ENCODE data around the gene ARHGAP6.
"Not testable (repeated sequence)": the region's sequence is repeated elsewhere in the genome, so short reads cannot be mapped to it uniquely, and the experiment has no call there.

Gene ARHGAP6

GRCh38 chrX:11395859-11396258, 269.9 kb downstream of the ARHGAP6 start:
- no peak for DNase-seq (ENCODE audit: low spot score)

GRCh38 chrX:11393949-11394654, 271.6 kb downstream of the ARHGAP6 start:
- DNase-seq (ENCODE audit: low spot score), result no peak

- no peak for DNase-seq (ENCODE audit: low spot score)
These were observed 278.9 kb downstream of the ARHGAP6 start for GRCh38 chrX:11386812-11387211.

- DNase-seq (ENCODE audit: low spot score), result no peak
These were observed 279.7 kb downstream of the ARHGAP6 start for GRCh38 chrX:11386001-11386523.

- DNase-seq (ENCODE audit: low spot score), result no peak
These were observed 282.8 kb downstream of the ARHGAP6 start for GRCh38 chrX:11382930-11383329.

GRCh38 chrX:11381464-11381863, 284.3 kb downstream of the ARHGAP6 start:
- DNase-seq (ENCODE audit: low spot score), result peak; percentile 22

- DNase-seq (ENCODE audit: low spot score), result no peak
These were observed 285.4 kb downstream of the ARHGAP6 start for GRCh38 chrX:11380187-11380844.

GRCh38 chrX:11376163-11376562, 289.6 kb downstream of the ARHGAP6 start:
- no peak for DNase-seq (ENCODE audit: low spot score)

- DNase-seq (ENCODE audit: low spot score), result no peak
These were observed 290.1 kb downstream of the ARHGAP6 start for GRCh38 chrX:11375614-11376119.

- DNase-seq (ENCODE audit: low spot score), result no peak
These were observed 291.1 kb downstream of the ARHGAP6 start for GRCh38 chrX:11374570-11374969.

- DNase-seq (ENCODE audit: low spot score), result no peak
These were observed 294.6 kb downstream of the ARHGAP6 start for GRCh38 chrX:11371106-11371505.

- DNase-seq (ENCODE audit: low spot score), result no peak
These were observed 297.9 kb downstream of the ARHGAP6 start for GRCh38 chrX:11367609-11368430.

GRCh38 chrX:11366998-11367595, 298.6 kb downstream of the ARHGAP6 start:
- no peak for DNase-seq (ENCODE audit: low spot score)

- DNase-seq (ENCODE audit: low spot score), result no peak
These were observed 300.3 kb downstream of the ARHGAP6 start for GRCh38 chrX:11365426-11365825.

- no peak for DNase-seq (ENCODE audit: low spot score)
These were observed 300.9 kb downstream of the ARHGAP6 start for GRCh38 chrX:11364835-11365234.

- not testable (repeated sequence) for DNase-seq (ENCODE audit: low spot score)
These were observed 301.9 kb downstream of the ARHGAP6 start for GRCh38 chrX:11363825-11364224.

- no peak for DNase-seq (ENCODE audit: low spot score)
These were observed 302.6 kb downstream of the ARHGAP6 start for GRCh38 chrX:11363069-11363594.

- not testable (repeated sequence) for DNase-seq (ENCODE audit: low spot score)
These were observed 304.1 kb downstream of the ARHGAP6 start for GRCh38 chrX:11361666-11362065.

- not testable (repeated sequence) for DNase-seq (ENCODE audit: low spot score)
These were observed 309.8 kb downstream of the ARHGAP6 start for GRCh38 chrX:11355944-11356343.

GRCh38 chrX:11355259-11355909, 310.3 kb downstream of the ARHGAP6 start:
- no peak for DNase-seq (ENCODE audit: low spot score)

GRCh38 chrX:11352296-11352741, 313.4 kb downstream of the ARHGAP6 start:
- DNase-seq (ENCODE audit: low spot score), result no peak
